ENCODE measurements around the gene BMP5.

DNA sequence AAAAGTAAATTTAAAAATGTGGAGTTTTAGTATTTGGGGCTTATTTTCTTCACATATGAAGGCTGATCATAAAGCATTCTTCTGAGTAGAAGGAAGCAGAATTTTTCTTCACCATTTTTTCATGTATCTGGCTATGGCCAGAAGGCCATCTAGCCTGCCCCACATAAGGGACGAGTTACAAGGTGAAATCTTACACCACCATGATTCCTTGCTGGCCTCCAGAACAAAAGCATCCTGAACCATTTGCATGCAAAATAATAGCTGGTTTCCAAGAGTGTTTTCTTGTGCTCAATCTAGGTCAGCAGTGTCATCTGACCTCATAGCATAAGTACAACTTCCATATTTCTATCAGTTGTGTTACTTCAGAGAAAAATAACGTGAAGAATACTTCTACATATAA lies 93.1 kb downstream of the BMP5 start:
- no peak for TF ChIP-seq CTCF (IDR thresholded peaks at IDR 0.05; ENCODE audit: insufficient read depth, low read length, poor library complexity, severe bottlenecking)
- TF ChIP-seq EZH2phosphoT487 (conservative IDR thresholded peaks at IDR 0.05; ENCODE audit: low read length): no peak
